GM12873 (cell line): ENCODE measurements around the gene EVC2.

Experiments
- TF ChIP-seq, protein P1 (sequence below): IDR thresholded peaks from 2 replicates; pipeline ENCODE4 v1.5.1; 2012; ENCODE audit warnings: low read depth, mild to moderate bottlenecking, moderate library complexity, low read length, control low read depth; ENCODE audit not compliant: insufficient read depth; ENCODE audit errors: missing control alignments

EVC2 gene

DNA sequence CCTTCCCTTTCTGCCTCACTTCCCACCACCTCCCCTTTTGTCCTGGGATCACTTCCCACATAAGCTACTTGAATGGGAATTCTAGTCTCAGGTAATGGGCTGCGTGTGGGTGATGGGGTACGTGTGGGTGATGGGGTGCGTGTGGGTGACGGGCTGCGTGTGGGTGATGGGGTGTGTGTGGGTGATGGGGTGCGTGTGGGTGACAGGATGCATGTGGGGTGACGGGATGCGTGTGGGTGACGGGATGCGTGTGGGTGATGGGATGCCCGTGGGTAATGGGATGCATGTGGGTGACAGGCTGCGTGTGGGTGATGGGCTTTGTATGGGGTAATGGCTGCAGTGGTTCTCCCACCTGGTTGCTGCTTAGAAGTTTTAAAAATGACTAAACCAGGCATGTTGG is 43.6 kb downstream of the EVC2 start:
- TF ChIP-seq, protein P1, sequence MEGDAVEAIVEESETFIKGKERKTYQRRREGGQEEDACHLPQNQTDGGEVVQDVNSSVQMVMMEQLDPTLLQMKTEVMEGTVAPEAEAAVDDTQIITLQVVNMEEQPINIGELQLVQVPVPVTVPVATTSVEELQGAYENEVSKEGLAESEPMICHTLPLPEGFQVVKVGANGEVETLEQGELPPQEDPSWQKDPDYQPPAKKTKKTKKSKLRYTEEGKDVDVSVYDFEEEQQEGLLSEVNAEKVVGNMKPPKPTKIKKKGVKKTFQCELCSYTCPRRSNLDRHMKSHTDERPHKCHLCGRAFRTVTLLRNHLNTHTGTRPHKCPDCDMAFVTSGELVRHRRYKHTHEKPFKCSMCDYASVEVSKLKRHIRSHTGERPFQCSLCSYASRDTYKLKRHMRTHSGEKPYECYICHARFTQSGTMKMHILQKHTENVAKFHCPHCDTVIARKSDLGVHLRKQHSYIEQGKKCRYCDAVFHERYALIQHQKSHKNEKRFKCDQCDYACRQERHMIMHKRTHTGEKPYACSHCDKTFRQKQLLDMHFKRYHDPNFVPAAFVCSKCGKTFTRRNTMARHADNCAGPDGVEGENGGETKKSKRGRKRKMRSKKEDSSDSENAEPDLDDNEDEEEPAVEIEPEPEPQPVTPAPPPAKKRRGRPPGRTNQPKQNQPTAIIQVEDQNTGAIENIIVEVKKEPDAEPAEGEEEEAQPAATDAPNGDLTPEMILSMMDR = no peak

DNA sequence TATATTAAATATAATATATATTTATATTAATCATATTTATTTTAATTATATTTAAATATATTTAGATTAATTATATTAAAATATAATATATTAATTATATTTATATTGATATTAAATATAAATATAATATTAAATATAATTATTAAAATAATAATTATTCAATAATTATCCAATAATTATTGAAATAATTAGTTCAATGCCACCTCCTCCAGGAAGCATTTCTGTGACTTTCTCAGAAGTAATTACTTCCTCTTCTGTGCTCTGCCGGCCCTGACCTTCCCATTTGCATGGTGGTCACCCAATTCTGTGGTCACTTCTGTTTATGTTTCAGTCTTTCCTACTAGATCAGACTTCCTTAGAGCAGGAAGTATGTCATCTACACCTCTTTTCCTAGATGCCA is 45.8 kb downstream of the EVC2 start:
- TF ChIP-seq, protein P1 = no peak

DNA sequence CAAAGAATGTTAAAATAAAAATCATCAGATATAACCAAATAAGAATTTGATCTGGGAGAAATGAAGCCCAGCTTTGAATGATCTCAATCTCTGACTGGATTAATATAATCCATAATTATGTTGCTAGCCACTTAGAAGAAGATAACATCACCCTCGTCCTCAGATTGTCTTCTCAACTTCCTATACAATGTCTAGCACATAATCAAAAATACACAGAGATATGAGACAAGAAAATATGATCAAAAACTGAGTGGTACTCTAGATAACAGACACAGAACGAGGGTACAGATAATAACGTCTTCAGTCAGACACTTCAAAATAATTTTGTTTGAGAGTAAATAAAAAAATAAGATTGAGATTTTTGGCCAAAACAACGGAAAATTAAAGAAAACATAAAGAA is 47.1 kb downstream of the EVC2 start:
- TF ChIP-seq, protein P1 = no peak

DNA sequence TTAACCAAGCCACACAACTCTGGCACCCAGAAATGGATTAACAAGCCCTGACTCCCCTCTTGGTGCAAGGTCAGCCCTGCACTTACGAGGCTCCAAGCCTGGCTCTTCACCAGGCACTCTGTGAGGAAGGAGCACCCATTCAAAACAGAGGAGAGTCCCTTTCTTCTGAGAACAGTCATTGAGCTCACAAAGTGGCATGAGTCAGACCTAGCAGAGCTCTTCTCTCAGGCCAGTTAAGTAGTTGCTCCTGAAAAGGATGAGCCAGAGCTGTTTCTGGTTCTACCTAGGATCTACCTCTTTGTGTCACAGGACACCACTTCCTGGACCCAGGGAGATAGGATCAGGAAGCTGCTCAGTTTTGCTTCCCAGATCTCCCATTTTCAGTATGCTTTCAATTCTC is 48.2 kb downstream of the EVC2 start:
- TF ChIP-seq, protein P1 = no peak

DNA sequence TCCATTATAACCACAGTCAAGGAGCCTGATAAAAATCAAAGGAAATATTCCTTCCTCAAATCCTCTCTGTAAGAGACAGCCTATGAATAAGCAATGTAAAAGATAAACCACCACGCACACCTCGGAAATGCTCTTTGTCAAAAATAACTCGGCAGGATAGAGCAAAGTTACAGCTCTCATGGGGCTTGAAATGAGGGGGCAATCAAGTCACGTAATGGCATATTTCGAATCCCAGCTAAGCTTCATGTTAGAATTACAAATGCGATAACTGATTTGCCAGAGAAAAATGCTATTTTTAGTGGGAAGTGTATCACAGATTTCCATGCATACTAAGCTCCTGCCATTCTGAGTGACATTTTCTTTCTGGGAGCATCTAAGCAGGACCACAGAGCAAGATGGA is 49.4 kb downstream of the EVC2 start:
- TF ChIP-seq, protein P1 = no peak

DNA sequence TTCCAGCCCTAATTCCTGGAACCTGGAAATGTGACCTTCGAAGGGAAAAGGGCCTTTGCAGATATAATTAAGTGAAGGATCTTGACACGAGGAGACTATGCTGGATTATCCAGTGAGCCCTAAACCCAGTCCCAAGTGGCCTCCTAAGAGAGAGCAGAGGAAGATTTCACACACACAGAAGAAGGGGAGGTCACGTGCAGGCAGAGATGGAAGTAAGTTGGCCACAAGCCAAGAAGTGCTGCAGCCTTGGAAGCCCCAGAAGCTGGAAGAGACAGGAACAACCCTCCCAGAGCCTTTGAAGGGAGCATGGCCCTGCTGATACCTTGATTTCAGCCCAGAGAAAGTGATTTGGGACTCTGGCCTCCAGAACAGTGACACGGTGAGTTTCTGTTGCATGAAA is 51.9 kb downstream of the EVC2 start:
- TF ChIP-seq, protein P1 = no peak

DNA sequence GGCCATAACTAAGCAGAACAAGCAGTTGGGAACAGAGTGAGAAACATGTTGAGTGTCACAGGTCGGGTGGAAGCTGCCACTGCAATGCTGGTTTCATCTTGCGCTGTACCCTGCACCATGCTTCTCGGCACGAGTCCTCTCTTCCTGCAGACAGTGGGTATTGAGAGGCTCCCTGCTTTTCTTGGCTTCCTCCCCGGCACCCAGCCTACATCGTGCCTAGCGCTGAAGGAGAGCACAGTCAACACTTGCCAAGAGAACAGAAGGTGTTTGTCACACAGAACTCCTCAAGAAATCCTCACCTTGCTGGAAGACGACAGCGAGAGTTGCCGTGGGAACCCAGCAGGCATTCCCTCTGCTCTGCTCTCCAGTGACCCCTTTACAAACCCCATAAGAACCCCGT is 53.6 kb downstream of the EVC2 start:
- TF ChIP-seq, protein P1 = no peak
